HFF-Myc (cell line): ENCODE results near the gene DCTN2.
"Not testable (repeated sequence)": the region's sequence is repeated elsewhere in the genome, so short reads cannot be mapped to it uniquely, and the experiment has no call there.

Experiments
- DNase-seq: peaks from one replicate; pipeline ENCODE4 v3.0.0-alpha.2; 2011; ENCODE audit warnings: low read depth; ENCODE audit errors: extremely low read depth
- H3K4me3 ChIP-seq: replicated peaks from 2 replicates; pipeline ENCODE4 v1.5.1; 2011; ENCODE audit warnings: low read depth, mild to moderate bottlenecking, control low read depth, low read length
- CTCF ChIP-seq: IDR thresholded peaks from 2 replicates; pipeline ENCODE4 v1.5.1; 2012; ENCODE audit warnings: mild to moderate bottlenecking, low read depth, low read length, control low read depth; ENCODE audit errors: missing control alignments

DCTN2 gene

GRCh38 chr12:57576613-57577160 is 29.7 kb upstream of the DCTN2 start:
- no peak for TF ChIP-seq CTCF
- no peak for DNase-seq
- no peak overlapping the region for H3K4me3 ChIP-seq

GRCh38 chr12:57575771-57576612 is 29.0 kb upstream of the DCTN2 start:
- DNase-seq: no peak
- H3K4me3 ChIP-seq: no peak overlapping the region
- no peak for TF ChIP-seq CTCF

- no peak for DNase-seq
- no peak for TF ChIP-seq CTCF
- H3K4me3 ChIP-seq: no peak overlapping the region
Observed at GRCh38 chr12:57574795-57575194, 27.8 kb upstream of the DCTN2 start.

- H3K4me3 ChIP-seq: no peak overlapping the region
- no peak for TF ChIP-seq CTCF
- DNase-seq: no peak
Observed at GRCh38 chr12:57571926-57572762, 25.2 kb upstream of the DCTN2 start.

GRCh38 chr12:57570438-57570837 is 23.4 kb upstream of the DCTN2 start:
- H3K4me3 ChIP-seq, DNase-seq: not testable (repeated sequence)

GRCh38 chr12:57569858-57570257 is 22.9 kb upstream of the DCTN2 start:
- no peak for TF ChIP-seq CTCF
- no peak overlapping the region for H3K4me3 ChIP-seq
- no peak for DNase-seq

GRCh38 chr12:57568838-57569237 is 21.8 kb upstream of the DCTN2 start:
- TF ChIP-seq CTCF: no peak
- no peak for DNase-seq
- H3K4me3 ChIP-seq: no peak overlapping the region
